Germinal center (tissue), 1 donor: ENCODE results near the gene ARHGAP1.
"Not testable (repeated sequence)": the region's sequence is repeated elsewhere in the genome, so short reads cannot be mapped to it uniquely, and the experiment has no call there.

ENCODE experiments used
- DNase-seq: peaks from one replicate; pipeline ENCODE4 v3.0.0; 2012; ENCODE audit warnings: mixed read lengths, low spot score

ARHGAP1 gene

GRCh38 chr11:46722566-46723358, 22.3 kb upstream of the ARHGAP1 start:
- DNase-seq: no peak

DNA sequence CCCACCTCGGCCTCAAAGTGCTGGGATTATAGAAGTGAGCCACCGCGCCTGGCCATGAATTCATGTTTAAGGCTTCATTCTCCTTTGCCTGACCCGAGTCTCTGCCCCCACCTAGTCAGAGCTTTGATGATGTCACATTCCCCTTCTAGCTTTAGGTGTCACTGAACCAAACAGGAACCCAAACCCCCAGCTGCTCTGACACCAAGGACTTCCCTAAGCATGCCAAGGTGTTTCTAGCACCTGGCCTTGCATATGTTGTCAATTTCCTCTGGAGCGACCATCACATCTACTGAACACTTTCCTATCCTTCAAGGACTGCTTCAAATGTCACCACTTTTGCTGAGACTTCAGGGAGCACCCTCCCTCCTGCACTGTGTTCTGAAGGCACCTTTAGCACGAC, 20.9 kb upstream of the ARHGAP1 start:
- no peak for DNase-seq

DNA sequence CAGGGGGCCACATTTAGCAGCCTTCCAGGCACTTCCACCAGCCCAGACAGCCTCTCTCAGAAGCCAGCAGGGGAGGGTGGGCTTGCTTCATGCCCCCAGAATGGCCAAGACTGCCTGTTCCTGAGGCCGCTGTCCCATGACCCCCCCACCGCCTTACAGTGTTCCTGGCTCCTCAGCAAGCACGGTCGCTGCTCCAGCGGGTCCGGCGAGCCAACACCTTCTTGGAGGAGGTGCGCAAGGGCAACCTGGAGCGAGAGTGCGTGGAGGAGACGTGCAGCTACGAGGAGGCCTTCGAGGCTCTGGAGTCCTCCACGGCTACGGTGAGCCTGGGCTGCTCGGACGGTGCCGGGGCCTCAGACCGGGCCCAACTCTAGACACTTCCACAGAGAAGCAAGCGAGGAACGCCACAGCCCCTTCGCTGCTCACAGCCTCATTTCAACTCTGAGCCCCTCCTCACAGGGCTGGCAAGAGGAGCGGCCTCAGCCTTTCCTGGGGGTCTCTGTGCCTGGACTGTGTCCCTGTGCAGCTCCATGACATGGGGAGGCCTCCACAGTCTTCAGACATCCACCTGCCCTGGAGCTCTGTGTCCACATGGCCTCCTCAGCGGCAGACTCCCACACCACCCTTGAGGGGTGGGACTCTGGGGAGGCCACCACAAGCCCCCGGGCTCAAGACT, 19.3 kb upstream of the ARHGAP1 start:
- no peak for DNase-seq

DNA sequence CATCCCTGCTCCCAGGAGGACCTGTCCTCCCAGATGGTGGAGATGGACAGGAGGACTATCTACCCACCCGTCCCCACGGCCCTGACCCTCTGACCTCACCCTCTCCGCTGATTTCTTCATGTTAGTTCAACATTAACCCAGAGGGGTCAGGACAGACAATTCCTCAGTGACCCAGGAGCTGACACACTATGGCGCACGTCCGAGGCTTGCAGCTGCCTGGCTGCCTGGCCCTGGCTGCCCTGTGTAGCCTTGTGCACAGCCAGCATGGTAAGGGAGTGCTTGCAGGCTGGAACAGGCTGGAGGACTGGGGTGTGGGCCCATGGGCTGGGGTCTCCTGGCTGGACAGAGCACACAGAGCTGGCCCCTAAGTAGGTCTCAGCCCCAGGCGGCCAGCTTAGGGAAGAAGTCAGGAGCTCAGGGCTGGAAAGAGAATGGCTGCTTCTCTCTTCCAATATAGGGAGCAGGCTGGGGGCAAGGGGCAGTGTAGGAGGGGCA, 18.7 kb upstream of the ARHGAP1 start, which contains the start of gene F2:
TSS of gene F2 (plus strand) at position 166 of the 495 bp plus-strand sequence. CDS start at position 189, 23 bp downstream.
- DNase-seq: no peak

DNA sequence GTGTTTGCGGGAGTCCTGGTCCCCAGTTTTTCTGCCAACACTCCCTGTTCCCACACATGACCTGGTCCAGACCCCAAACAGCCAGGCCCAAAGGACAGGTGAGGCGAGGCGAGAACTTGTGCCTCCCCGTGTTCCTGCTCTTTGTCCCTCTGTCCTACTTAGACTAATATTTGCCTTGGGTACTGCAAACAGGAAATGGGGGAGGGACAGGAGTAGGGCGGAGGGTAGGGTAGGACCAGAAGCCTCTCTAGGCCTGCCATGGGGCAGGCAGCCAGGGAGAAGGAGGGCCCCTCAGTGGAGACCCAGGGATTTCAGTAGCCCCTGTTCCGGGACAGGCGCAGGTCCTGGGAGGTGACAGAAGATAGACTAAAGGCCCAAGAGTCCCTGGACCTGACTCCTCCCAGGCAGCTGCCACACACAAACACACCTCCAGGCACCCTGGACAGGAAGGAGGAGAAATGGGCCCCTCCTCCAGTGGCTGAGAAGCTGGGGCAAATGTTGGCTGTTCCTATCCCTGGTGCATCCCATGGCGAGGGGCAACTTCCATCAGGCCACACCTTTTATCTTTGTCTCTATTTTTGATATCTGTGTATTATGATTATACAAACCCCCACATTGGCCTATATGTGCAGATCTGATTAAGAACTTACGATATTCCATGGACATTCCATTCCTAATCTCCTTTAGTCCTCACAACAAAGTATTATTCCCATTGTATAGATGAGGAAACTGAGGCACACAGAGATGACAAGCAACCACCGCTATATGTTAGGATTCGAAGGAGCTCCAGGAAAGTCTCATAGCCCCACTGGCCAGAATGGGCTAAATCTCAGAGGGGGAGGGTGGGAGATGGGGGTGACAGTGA, 18.0 kb upstream of the ARHGAP1 start:
- no peak for DNase-seq

DNA sequence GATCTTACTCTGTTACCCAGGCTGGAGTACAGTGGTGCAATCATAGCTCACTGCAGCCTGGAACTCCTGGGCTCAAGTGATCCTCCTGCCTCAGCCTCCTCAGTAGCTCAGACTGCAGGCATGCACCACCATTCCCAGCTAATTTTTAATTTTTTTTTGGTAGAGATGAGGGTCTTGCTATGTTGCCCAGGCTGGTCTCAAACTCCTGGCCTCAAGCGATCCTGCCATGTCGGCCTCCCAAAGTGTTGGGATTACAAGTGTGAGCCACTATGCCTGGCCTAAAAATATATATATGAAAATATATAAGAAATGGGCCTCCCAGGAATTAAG, 17.4 kb upstream of the ARHGAP1 start:
- DNase-seq: not testable (repeated sequence)

GRCh38 chr11:46712874-46713576, 12.6 kb upstream of the ARHGAP1 start:
- DNase-seq: no peak

- DNase-seq: no peak
Observed at GRCh38 chr11:46711303-46711702, 10.9 kb upstream of the ARHGAP1 start.

DNA sequence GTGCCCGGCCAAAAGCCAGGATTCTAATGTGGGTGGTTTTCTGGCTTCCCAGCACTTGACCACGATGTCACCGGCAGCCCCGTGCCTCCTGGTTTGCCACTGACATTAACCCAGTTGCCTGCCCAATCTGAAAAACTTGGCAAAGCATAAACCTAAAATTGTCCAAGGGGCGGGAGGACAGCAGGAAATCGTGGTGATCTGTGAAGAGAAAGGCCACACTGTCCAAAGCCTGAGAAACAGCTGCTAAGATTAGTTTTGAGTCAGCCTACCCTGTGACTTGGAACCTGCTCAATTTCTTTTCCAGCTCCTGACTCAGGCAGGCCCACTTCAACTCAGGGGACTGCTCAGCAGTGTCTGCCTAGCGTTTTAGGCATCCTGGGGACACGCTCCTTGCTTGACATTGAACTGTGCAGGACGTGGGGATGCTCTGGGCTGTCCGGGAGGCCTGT, 10.4 kb upstream of the ARHGAP1 start:
- no peak for DNase-seq

- DNase-seq: not testable (repeated sequence)
Observed at GRCh38 chr11:46709351-46709750, 8.9 kb upstream of the ARHGAP1 start.

GRCh38 chr11:46706886-46707285, 6.5 kb upstream of the ARHGAP1 start:
- DNase-seq: no peak

- DNase-seq: no peak
Observed at GRCh38 chr11:46705070-46705688, 4.8 kb upstream of the ARHGAP1 start.

GRCh38 chr11:46701078-46701654, 747 bp upstream of the ARHGAP1 start:
- no peak for DNase-seq

DNA sequence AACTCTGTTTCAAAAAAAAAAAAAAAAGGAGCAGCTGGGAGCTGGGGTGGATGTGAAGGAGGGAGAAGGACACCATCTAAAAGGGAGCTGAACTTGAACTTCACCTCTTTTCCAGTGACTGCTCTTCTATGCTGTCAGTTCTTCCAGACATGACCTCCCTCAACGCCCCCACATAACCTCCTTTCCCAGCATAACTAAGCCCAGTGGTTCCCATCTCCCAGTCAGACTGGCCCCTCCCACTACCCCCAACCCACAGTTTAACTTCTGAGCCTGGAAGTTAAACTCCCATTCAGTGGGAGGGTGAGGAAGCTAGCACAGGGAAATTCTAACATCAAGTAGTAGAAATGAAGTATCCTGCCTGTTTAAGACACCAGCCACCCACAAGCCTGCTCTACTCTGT, 1.8 kb downstream of the ARHGAP1 start:
- DNase-seq: no peak

DNA sequence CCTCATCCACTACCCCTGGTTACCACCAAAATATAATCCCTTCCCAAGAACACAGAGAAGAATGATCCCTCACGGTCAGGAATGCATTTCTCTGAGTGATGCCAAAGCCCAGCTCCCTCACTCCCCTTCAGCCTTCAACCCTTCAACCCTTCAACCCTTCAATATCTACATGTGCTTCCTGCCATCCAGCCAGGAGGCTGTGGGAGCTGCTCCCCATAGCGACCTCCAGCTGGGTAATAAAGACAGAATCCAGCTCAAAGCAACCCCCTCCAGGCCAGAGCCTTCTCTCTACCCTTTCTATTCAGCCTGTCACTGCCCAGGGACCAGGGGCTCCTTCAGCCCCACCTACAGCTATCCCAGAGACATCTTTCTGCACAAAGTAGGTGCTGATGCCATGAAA, 2.7 kb downstream of the ARHGAP1 start:
- no peak for DNase-seq

DNA sequence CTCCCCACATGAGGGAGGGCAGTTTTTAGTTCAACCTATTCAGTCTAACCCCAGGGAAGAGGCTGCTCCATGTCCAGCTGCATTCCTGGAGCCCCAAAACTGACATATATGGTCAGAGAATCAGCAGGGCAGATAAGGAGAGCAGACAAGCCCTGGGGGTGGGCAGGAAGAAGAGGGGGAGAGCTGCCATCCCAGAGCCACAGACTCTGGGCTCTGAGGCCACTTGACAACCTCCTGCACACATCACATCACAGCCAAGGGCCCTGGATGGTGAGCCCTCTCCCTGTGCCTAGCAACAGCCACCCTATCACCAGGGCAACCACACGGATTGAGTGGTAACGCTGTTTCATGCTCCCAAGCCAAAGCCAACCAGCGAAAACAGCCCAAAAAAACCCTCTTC, 3.1 kb downstream of the ARHGAP1 start:
- no peak for DNase-seq

GRCh38 chr11:46696212-46696558, 4.2 kb downstream of the ARHGAP1 start:
- DNase-seq: no peak

GRCh38 chr11:46695345-46696211, 4.8 kb downstream of the ARHGAP1 start:
- no peak for DNase-seq

- DNase-seq: no peak
Observed at GRCh38 chr11:46694607-46695006, 5.8 kb downstream of the ARHGAP1 start.

DNA sequence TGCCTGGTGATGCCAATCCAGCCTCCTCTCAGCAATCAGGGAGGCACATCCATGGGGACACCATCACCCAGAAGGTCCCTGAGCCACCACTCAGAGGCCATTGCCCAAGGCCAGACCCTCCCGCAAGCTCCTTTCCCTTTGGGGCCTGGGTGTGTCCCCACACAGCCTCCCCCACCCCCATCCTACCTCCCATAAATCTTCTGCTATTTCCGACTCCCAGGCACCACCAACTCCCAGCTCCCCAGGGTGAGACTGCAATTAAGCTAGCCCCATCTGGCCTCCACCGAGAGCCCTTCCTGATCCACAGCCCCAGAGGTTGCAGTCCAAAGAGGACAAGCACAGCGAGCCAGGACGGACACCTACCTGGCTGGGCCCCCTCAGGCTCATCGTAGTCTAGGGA, 6.3 kb downstream of the ARHGAP1 start:
- no peak for DNase-seq
